SK-MEL-5 (cell line): ENCODE results near the gene EFCAB5. TPM values are rescaled to one million over a fixed set of nuclear protein-coding genes. Genes with fewer than 3 reads are reported as not detected.
A peak's percentile ranks its signal among the peaks of the same experiment; 100 is the strongest.
"Not testable (repeated sequence)": the region's sequence is repeated elsewhere in the genome, so short reads cannot be mapped to it uniquely, and the experiment has no call there.

Experiments used
- DNase-seq: peaks from one replicate; pipeline ENCODE4 v3.0.0-alpha.2; 2016; ENCODE audit warnings: low read depth, low spot score
- in situ Hi-C: cut with HindIII; loops from 2 replicates; pipeline ENCODE4 v1.10.0; 2016; ENCODE audit warnings: low sequenced_read_pairs, high pct_unique_total_duplicates, low pct_unique_long_range_greater_than_20kb
- polyA plus RNA-seq, 2 experiments: library from polyadenylated mRNA; depleted of rRNA; stranded (reverse); fragments of >200 nt; gene quantifications; 2 replicates each; pipeline ENCODE4 v1.2.3, GENCODE V29; 2015
- total RNA-seq: library from RNA; depleted of rRNA; stranded (reverse); fragments of >200 nt; shearing (Covaris generic); gene quantifications from 2 replicates; pipeline ENCODE4 v1.2.3, GENCODE V29; 2014; rRNA removed

EFCAB5 gene
- total RNA-seq, result 0.08 and 1.8 TPM in 2 replicates
- polyA plus RNA-seq (2015; cell fraction: cytosol; rRNA removed), result 0.02 and 0.57 TPM in 2 replicates
- 0.38 TPM in 1 of 2 replicates, not detected in the other for polyA plus RNA-seq (2015; cell fraction: nucleus; rRNA removed)

- no peak for DNase-seq
- in situ Hi-C loops, result no loop called here
Measured at GRCh38 chr17:29941334-29941733, at the start of gene EFCAB5. TSS of gene EFCAB5 (plus strand) at chr17:29941634. CDS start at chr17:29941797, 163 bp downstream.

- in situ Hi-C loops, result no loop called here
- no peak for DNase-seq
Measured at GRCh38 chr17:29892201-29892600, 49.2 kb upstream of the EFCAB5 start.

- in situ Hi-C loops, DNase-seq: not testable (repeated sequence)
Measured at GRCh38 chr17:29897136-29897535, 44.3 kb upstream of the EFCAB5 start.

GRCh38 chr17:29903471-29903870, 38.0 kb upstream of the EFCAB5 start:
- in situ Hi-C loops, result no loop called here
- no peak for DNase-seq

GRCh38 chr17:29905086-29905878, 36.2 kb upstream of the EFCAB5 start:
- DNase-seq, result no peak
- in situ Hi-C loops, result no loop called here

GRCh38 chr17:29905879-29906167, 35.6 kb upstream of the EFCAB5 start:
- in situ Hi-C loops, result no loop called here
- DNase-seq, result no peak

- in situ Hi-C loops, result no loop called here
- no peak for DNase-seq
Measured at GRCh38 chr17:29906969-29907368, 34.5 kb upstream of the EFCAB5 start.

GRCh38 chr17:29909236-29910003, 32.0 kb upstream of the EFCAB5 start:
- in situ Hi-C loops, result no loop called here
- no peak for DNase-seq

- no peak for DNase-seq
- in situ Hi-C loops, result no loop called here
Measured at GRCh38 chr17:29911641-29912177, 29.7 kb upstream of the EFCAB5 start.

GRCh38 chr17:29914819-29915537, 26.5 kb upstream of the EFCAB5 start:
- in situ Hi-C loops, result no loop called here
- DNase-seq, result peak; percentile 84

GRCh38 chr17:29918016-29918415, 23.4 kb upstream of the EFCAB5 start:
- in situ Hi-C loops, result no loop called here
- DNase-seq, result no peak

- in situ Hi-C loops, result no loop called here
- peak; percentile 54 for DNase-seq
Measured at GRCh38 chr17:29918922-29919856, 22.2 kb upstream of the EFCAB5 start.

GRCh38 chr17:29924786-29925185, 16.6 kb upstream of the EFCAB5 start:
- no peak for DNase-seq
- in situ Hi-C loops, result no loop called here

- in situ Hi-C loops, result no loop called here
- no peak for DNase-seq
Measured at GRCh38 chr17:29927546-29927945, 13.9 kb upstream of the EFCAB5 start.

- peak; percentile 69 for DNase-seq
- in situ Hi-C loops, result no loop called here
Measured at GRCh38 chr17:29929006-29929532, 12.4 kb upstream of the EFCAB5 start.

- in situ Hi-C loops, result no loop called here
- peak; percentile 91 for DNase-seq
Measured at GRCh38 chr17:29929533-29930408, 11.7 kb upstream of the EFCAB5 start, which contains the start of gene SSH2. TSS of gene SSH2 (minus strand) at chr17:29930228. CDS start at chr17:29930000, 228 bp downstream.
